GM12878 (cell line): ENCODE measurements around the gene CARD18. TPM values are rescaled to one million over a fixed set of nuclear protein-coding genes. Genes with fewer than 3 reads are reported as not detected.
"Not testable (repeated sequence)": the region's sequence is repeated elsewhere in the genome, so short reads cannot be mapped to it uniquely, and the experiment has no call there.

Experiments
- ATAC-seq: fragments of 200-7000 bp; cut with Tn5 transposase; 3 replicates; pipeline ENCODE4 v1.9.1; 2020; ENCODE audit warnings: mild to moderate bottlenecking, moderate library complexity
- BruUV-seq: library from RNA; stranded (reverse); fragments of 400-500 nt; replicated peaks from 2 replicates; lab custom pipeline; 2021; lab: Mats Ljungman, UMichigan
- CTCF ChIA-PET: fragments of 300-600 bp; sonication (Branson Sonifier 250); formaldehyde crosslinking; extraction: SDS; loops from one replicate; lab custom pipeline; 2021; ENCODE audit warnings: inconsistent platforms; lab: Yijun Ruan, JAX
- POLR2A ChIA-PET: fragments of 350-600 bp; formaldehyde crosslinking; extraction: SDS; loops from one replicate; lab custom pipeline; 2021; ENCODE audit warnings: inconsistent platforms; lab: Charles Lee
- RAD21 ChIA-PET: fragments of 300-600 bp; sonication (Branson Sonifier 250); formaldehyde crosslinking; loops from one replicate; lab custom pipeline; 2023; ENCODE audit warnings: antibody characterized with exemption; ENCODE audit not compliant: unreplicated experiment; lab: Charles Lee
- SMC1A ChIA-PET: fragments of 300-600 bp; sonication (Branson Sonifier 250); formaldehyde crosslinking; loops from one replicate; lab custom pipeline; 2023; ENCODE audit not compliant: unreplicated experiment, uncharacterized antibody; lab: Charles Lee
- DNase-seq: peaks from one replicate; pipeline ENCODE4 v3.0.0-alpha.2; 2011; ENCODE audit warnings: low read depth, low spot score
- FAIRE-seq: peaks from 3 replicates; lab custom pipeline; 2011; peaks lifted over from hg19 to GRCh38; lab: Jason Lieb, UNC
- H2AFZ ChIP-seq: 2 replicates; pipeline ENCODE4 v1.6.0; 2011; ENCODE audit warnings: low read depth, low read length, control low read depth; ENCODE audit not compliant: control insufficient read depth
- H3K27ac ChIP-seq: 2 replicates; pipeline ENCODE4 v1.5.1; 2011; ENCODE audit warnings: control low read depth; ENCODE audit not compliant: control insufficient read depth, insufficient read depth
- H3K27me3 ChIP-seq, 2 experiments: replicated peaks in 1 of 2; 2 replicates each; pipeline versions ENCODE4 v1.6.0 to v1.6.1; 2011; ENCODE audit warnings: low read length in 1 of 2; ENCODE audit not compliant: control insufficient read depth in 2 of 2, insufficient read depth in 2 of 2
- H3K36me3 ChIP-seq, 2 experiments: 2 replicates each; pipeline ENCODE4 v1.5.1; 2011; ENCODE audit warnings: low read length in 1 of 2; ENCODE audit not compliant: control insufficient read depth in 2 of 2, insufficient read depth in 2 of 2
- H3K4me1 ChIP-seq: 2 replicates; pipeline ENCODE4 v1.6.1; 2011; ENCODE audit warnings: mild to moderate bottlenecking, low read length, moderate library complexity, mixed read lengths; ENCODE audit not compliant: control insufficient read depth, insufficient read depth
- H3K4me2 ChIP-seq: 2 replicates; pipeline ENCODE4 v1.6.0; 2011; ENCODE audit warnings: control low read depth; ENCODE audit not compliant: control insufficient read depth, insufficient read depth
- H3K4me3 ChIP-seq: fragments of 200-600 bp; sonication (generic); 2 replicates; pipeline ENCODE4 v1.5.1; 2016
- H3K79me2 ChIP-seq: 2 replicates; pipeline ENCODE4 v1.6.0; 2011; ENCODE audit warnings: low read length; ENCODE audit not compliant: control insufficient read depth, insufficient read depth
- H3K9ac ChIP-seq: 2 replicates; pipeline ENCODE4 v1.8.0; 2011; ENCODE audit warnings: low read length, control low read depth, mixed read lengths; ENCODE audit not compliant: control insufficient read depth, insufficient read depth
- H3K9me3 ChIP-seq: replicated peaks from 3 replicates; pipeline ENCODE4 v1.5.1; 2011; ENCODE audit warnings: mild to moderate bottlenecking, low read length; ENCODE audit not compliant: control insufficient read depth, insufficient read depth
- H4K20me1 ChIP-seq: 2 replicates; pipeline ENCODE4 v1.6.0; 2011; ENCODE audit not compliant: control insufficient read depth, insufficient read depth
- HDGF ChIP-seq: fragments of 450-650 bp; IDR thresholded peaks from 2 replicates; pipeline ENCODE4 v1.6.1; 2016; ENCODE audit warnings: antibody characterized with exemption
- JUND ChIP-seq: IDR thresholded peaks from 2 replicates; pipeline ENCODE4 v1.6.1; 2012; ENCODE audit warnings: low read depth, mild to moderate bottlenecking, low read length, improper control_type of control experiment, moderate library complexity
- MYB ChIP-seq: fragments of 150-350 bp; IDR thresholded peaks from 2 replicates; pipeline ENCODE4 v1.6.1; 2014; ENCODE audit warnings: mild to moderate bottlenecking, low read depth, low read length, borderline replicate concordance
- RBBP5 ChIP-seq: fragments of 200-600 bp; sonication (generic); conservative IDR thresholded peaks from 2 replicates; pipeline ENCODE4 v1.6.1; 2016
- RCOR1 ChIP-seq: conservative IDR thresholded peaks from 2 replicates; pipeline ENCODE4 v1.6.1; 2012; ENCODE audit warnings: low read depth, low read length, improper control_type of control experiment
- WGBS: methylation state at CpG from one replicate; pipeline ENCODE4 v1.1.6; 2016; ENCODE audit warnings: low lambda C conversion rate; ENCODE audit not compliant: insufficient replicate concordance, insufficient coverage; ENCODE audit errors: missing lambda C conversion rate; 5-methylcytosine and 5-hydroxymethylcytosine counted together
- in situ Hi-C: fragments of 300-500 bp; cut with MboI; formaldehyde crosslinking; loops from 9 replicates; pipeline ENCODE4 v1.14.3; 2018; ENCODE audit warnings: mixed read lengths
- intact Hi-C: fragments of 100-400 bp; cut with micrococcal nuclease; formaldehyde crosslinking; loops from one replicate; pipeline ENCODE4 v1.14.2; 2022; ENCODE audit not compliant: unreplicated experiment
- polyA plus RNA-seq, 11 experiments: library from polyadenylated mRNA; depleted of rRNA in 4 of 11; unstranded in 6 of 11; stranded (reverse) in 5 of 11; fragments of >200 nt; fragmentation: Nextera tagmentation in 4 of 11; fragmentation: Illumina TruSeq in 1 of 11; extraction: Ambion mirVana in 4 of 11; extraction: Trizol in 1 of 11; gene quantifications; 1 replicate in 1 of 11; 2 replicates in 10 of 11; pipeline versions ENCODE4 v1.2.1 to v1.2.3, GENCODE V29; 2011 to 2016; ENCODE audit warnings: inconsistent platforms in 2 of 11, missing spikeins in 2 of 11, low read depth in 1 of 11
- total RNA-seq, 4 experiments: library from RNA; depleted of rRNA in 3 of 4; stranded (reverse); fragments of >200 nt in 3 of 4; fragmentation: Illumina TruSeq in 1 of 4; extraction: Trizol in 1 of 4; gene quantifications; 2 replicates each; pipeline versions ENCODE4 v1.2.1 to v1.2.3, GENCODE V29; 2013 to 2021
- TF ChIP-seq, protein P1 (sequence below): fragments of 450-650 bp; IDR thresholded peaks from 2 replicates; pipeline ENCODE4 v1.6.1; 2017; ENCODE audit warnings: low read depth, mild to moderate bottlenecking, moderate library complexity

CARD18 gene
- total and polyA plus RNA-seq, 10 of the 15 experiments (the other 5 are each of a cell fraction or from before 2014, with no cell fraction given): not detected

DNA sequence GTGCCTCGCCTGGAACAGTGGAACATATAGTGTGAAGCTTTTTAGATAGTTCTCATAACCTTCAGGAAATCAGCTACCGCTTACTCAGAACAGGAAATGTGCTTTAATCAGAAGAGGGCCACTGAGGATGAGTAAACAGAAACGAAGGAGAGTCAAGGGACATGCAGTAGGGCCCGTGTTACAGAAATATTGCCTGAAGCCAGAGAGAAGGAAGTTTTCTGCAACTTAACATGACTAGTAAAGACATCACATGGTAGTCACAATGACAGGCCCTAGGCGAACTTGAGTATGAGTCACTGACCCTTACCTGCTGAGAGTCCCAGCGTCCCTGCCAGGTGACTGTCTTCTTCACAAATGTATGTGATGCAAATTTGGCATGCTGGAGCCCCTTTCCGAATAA lies 39.4 kb downstream of the CARD18 start:
- H3K4me3 ChIP-seq: no peak overlapping the region
- no peak; the same call in 2 of the 3 replicates for ATAC-seq
- CTCF ChIA-PET: no interaction called here
- no peak overlapping the region for H3K9ac ChIP-seq
- no peaks in the 10 kb centered on the region for H3K36me3 ChIP-seq
- no peaks in the 10 kb centered on the region for H3K27me3 ChIP-seq
- no TSS peak for BruUV-seq
- H3K27ac ChIP-seq: no peak overlapping the region
- H3K79me2 ChIP-seq: no peaks in the 10 kb centered on the region
- H3K4me1 ChIP-seq: no peaks in the 10 kb centered on the region
- DNase-seq: no peak
- FAIRE-seq: no peak
- intact Hi-C loops (no loop called here), in situ Hi-C loops (no loop called here)
- POLR2A ChIA-PET: no interaction called here
- no peaks in the 10 kb centered on the region for H4K20me1 ChIP-seq
- SMC1A ChIA-PET: no interaction called here
- TF ChIP-seq, protein P1, sequence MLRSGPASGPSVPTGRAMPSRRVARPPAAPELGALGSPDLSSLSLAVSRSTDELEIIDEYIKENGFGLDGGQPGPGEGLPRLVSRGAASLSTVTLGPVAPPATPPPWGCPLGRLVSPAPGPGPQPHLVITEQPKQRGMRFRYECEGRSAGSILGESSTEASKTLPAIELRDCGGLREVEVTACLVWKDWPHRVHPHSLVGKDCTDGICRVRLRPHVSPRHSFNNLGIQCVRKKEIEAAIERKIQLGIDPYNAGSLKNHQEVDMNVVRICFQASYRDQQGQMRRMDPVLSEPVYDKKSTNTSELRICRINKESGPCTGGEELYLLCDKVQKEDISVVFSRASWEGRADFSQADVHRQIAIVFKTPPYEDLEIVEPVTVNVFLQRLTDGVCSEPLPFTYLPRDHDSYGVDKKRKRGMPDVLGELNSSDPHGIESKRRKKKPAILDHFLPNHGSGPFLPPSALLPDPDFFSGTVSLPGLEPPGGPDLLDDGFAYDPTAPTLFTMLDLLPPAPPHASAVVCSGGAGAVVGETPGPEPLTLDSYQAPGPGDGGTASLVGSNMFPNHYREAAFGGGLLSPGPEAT: no peak
- no peak for TF ChIP-seq RCOR1
- TF ChIP-seq JUND: no peak
- no peak for TF ChIP-seq HDGF
- TF ChIP-seq RBBP5: no peak
- TF ChIP-seq MYB: no peak
- RAD21 ChIA-PET: no interaction called here
- 27% methylated on average over 7 of the region's 7 CpGs for WGBS
- no peak overlapping the region for H3K4me2 ChIP-seq
- no peaks in the 10 kb centered on the region for H3K9me3 ChIP-seq
- no peak overlapping the region for H2AFZ ChIP-seq

- H3K4me3 ChIP-seq, H3K9me3 ChIP-seq, H4K20me1 ChIP-seq, in situ Hi-C loops, ATAC-seq, CTCF ChIA-PET, FAIRE-seq, H3K9ac ChIP-seq, RAD21 ChIA-PET, SMC1A ChIA-PET, H3K79me2 ChIP-seq, H3K27ac ChIP-seq, H2AFZ ChIP-seq, H3K36me3 ChIP-seq, H3K4me1 ChIP-seq, intact Hi-C loops, POLR2A ChIA-PET, BruUV-seq, DNase-seq, H3K4me2 ChIP-seq, H3K27me3 ChIP-seq: not testable (repeated sequence)
- WGBS: 92% methylated on average over 1 of the region's 2 CpGs
Observed at GRCh38 chr11:105099594-105099993, 40.0 kb downstream of the CARD18 start.
